Glomerular visceral epithelial cell (primary cell): Measurements from ENCODE around the gene SORCS2.

Source experiments
- DNase-seq: peaks from one replicate; pipeline ENCODE4 v3.0.0-alpha.2; 2016; ENCODE audit errors: extremely low spot score

The SORCS2 gene

DNA sequence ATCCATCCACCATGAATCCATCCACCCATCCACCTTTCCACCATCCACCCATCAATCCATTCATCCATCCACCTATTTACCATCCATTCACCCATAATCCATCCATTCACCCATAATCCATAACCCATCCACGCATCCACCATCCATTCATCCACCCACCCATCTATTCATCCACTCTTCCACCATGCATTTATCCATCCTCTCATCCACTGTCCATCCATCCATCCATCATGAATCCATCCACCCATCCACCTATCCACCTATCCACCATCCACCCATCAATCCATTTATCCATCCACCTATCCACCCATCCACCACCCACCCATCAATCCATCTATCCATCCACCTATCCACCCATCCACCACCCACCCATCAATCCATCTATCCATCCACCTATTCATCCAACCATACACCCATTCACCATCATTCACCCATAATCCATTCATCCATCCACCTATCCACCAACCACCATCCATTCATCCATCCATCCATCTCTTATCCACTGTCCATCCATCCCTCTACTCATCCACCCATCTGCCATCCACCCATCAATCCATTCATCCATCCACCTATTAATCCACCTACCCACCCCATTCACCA, 422.1 kb downstream of the SORCS2 start:
- DNase-seq, result no peak

DNA sequence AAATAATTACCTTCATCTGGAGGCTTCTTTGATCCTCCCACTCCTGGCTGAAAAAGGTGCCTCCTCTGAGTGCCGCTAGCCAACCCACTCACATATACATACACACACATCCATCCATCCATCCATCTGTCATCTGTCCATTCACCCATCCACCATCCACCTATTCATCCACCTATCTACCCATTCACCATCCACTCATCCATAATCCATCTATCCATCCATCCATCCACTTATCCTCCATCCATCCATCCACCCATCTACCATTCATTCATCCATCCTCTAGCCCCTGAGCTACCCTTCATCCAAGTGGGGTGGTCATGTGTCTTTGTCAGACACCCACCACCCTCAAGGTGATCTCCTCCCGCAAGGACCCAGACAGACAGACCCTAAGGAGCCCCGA, 423.9 kb downstream of the SORCS2 start:
- no peak for DNase-seq

DNA sequence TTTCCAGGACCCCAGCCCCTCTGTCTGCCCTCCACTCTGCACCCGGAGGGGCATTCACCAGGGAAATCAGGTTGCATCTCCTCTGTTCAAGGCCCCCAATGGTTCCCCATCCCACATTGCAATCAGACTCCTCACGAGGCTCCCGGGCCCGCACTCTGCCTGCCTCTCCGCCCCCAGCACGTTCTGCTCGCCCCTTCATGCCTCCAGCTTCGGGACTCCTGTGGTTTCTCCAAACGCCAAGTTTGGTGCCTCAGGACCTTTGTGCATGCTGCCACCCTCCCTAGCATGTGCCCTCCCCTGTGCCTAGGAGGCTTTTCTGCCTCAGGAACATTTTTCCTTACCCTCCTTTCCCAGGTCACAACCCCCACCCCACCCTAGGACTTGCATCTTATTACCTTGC, 426.0 kb downstream of the SORCS2 start:
- DNase-seq, result no peak

DNA sequence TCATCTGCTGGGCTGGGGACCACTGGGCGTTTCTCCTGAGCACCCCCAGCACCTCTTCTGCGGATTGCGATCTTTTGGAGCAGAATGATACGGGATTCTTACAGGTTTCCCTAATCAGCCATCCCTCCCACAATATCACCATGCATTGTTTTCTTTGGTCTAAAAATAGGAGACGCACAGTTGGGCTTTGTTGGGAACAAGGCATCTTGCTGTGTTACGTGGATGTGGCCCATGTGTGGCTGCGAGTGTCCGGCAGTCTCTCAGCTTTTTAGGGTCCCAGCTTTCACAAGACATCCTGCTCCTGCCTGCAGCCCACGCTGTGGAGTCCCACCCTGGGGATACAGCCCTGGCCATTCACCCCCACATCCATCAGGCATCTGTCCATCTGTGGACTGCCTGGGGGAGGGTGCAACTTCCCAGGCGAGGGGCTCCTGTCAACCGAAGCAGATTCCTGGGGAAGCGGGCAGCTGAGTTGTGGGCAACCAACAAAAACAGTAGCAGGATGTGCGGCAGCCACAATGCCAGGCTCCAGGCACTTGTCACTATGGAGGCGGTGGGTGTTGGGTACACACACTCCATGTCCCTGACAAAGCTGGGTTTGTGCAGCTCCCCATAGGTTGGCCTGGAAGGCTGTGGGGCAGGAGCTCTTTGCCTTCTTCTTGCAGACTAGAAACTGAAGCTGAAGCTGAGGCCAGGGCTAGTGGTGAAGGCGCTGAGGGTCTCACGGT, 427.9 kb downstream of the SORCS2 start:
- DNase-seq, result no peak

DNA sequence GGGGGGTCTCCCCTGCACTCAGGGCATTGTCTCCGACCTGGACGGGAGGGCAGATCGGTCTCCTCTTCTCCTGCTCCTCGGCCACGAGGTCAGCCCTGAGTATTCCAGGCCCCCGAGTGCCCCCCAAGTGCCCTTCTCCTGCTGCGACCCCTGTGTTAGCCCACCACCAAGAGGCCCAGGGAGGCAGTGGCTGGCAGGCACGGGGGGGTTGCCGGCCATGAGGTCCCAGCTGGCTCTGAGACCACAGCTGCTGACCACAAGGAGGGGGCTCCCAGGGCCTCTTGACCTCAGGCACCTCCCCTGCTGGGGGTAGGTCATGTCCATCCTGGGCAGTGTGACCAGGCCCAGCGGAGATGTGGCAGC, 428.5 kb downstream of the SORCS2 start:
- DNase-seq, result no peak

DNA sequence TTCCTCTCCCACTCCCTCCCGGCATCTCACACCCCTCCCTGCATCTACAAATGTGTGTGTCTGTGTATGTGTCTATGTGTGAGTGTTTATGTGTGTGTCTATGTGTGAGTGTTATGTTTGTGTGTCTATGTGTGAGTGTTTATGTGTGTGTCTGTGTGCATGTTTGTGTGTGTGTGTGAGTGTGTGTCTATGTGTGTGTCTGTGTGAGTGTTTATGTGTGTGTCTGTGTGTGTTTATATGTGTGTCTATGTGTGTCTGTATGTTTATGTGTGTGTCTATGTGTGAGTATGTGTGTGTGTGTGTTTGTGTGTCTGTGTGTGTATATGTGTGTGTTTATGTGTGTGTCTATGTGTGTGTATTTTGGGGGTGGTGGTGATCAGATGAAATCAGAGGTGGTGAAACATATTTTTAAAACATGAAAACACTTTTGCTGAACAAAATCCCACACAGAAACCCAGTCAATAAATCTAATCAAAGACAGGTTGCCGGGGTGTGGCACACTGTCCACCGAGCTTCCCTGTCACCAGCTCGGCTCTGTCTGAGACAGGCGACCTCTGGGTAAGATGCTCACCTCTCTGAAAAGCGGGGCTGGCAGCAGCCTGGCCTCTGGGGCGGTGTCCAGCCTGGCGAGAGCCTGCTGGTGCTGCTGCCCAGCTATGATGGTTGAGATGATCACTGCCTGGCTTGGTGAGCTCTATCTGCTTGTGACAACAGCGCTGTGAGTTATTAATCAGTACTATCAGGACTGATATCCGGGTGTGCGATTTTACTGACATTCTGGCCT, 429.1 kb downstream of the SORCS2 start:
- no peak for DNase-seq

DNA sequence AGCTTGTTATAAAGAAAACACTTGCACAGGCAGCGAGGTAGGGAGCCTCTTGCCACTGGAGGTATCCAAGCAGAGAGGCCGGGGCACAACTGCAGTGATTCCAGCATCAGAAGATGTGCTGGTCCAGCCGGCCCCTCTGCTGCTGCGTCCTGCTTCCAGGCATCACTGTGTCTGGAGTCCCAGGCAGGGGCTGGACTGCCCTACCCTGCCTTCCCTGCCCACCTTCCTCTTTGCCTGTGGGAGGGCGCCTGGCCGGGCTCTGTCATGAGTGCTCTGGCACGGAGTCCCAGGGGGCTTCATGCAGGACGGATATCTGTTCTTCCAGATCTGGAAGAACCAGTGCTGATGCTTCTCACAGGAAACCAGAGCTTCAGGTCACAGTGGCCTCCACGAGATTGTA, 430.0 kb downstream of the SORCS2 start:
- DNase-seq, result no peak

DNA sequence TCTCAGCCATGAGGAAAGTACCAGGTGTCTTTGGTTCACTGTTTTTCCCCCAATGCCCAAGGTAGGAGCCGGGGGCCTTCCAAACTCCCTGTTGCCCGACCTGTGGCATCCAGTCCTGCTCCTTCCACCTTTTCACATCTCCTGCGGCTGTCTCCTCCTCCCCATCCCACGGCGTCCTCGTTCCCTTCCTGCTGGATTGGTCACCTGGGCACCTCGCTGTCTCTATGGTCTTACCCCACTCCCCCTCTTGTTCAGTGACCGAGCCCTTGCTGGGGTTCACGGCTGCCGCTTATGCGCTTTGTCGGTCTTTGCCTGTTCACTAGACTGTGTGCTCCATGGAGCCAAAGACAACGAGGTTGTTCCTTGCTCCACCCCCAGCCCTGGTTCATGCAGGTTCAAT, 431.1 kb downstream of the SORCS2 start:
- no peak for DNase-seq

DNA sequence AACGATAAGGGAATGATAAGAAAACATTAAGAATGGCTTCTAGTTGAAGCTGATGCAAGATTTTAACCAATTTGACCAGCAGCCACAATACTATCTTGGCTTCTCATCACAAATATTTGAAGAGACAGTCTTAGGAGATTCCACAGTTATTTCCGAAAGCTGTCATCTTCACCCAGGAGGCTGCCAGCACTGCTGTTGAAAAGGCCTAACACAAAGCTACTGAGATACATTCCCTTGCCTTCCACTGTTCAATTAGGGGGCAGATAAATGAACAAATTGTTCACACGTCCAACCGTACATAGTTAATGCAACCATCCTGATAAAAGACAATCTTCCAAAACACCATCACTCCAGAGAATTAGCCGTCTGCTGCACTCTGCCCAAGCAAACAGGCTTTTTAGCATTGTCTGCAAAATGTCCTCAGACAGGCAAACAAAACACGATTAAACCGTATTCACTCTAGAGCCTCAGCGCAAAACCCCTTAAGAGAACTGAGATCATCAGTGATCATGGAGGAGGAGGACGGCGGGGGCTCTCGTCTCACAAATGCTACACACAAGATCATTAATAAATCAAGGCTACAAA, 432.1 kb downstream of the SORCS2 start:
- no peak for DNase-seq

DNA sequence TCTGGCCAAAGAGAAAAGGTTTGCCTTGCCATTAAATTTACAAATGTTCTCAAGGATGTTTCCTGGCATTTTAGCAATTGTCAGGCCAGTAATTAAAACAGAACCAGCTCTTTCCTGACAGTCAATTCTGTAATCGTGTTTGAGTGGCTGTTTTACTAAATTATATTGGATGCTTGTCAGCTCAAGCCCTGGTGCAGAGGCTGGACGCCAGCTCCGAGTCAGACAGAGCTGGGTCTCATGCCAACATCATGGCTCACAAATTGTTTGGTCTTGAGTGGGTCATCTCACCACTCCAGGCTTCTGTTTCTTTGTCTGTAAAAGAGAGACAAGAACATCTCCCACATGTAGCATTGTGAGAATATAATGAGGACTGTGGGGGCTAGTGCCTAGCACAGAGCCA, 432.7 kb downstream of the SORCS2 start:
- DNase-seq, result no peak

DNA sequence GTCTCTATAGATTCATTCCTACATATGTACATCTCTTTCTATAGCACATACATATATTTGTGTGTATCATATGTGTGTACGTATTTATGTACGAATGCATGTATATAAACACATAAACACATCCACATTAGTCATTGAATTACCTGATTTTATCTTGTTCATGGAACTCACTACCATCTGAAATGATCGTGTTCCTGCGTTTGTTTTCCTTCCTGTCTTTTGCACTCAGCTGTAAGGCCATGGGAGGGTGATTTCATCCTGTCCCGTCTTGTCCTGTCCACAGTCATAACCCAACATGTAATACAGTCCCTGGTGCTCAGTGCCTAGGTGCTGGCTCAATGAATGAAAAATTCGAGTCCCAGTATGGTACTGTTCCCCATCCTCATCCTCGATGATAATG, 434.2 kb downstream of the SORCS2 start:
- DNase-seq, result no peak

DNA sequence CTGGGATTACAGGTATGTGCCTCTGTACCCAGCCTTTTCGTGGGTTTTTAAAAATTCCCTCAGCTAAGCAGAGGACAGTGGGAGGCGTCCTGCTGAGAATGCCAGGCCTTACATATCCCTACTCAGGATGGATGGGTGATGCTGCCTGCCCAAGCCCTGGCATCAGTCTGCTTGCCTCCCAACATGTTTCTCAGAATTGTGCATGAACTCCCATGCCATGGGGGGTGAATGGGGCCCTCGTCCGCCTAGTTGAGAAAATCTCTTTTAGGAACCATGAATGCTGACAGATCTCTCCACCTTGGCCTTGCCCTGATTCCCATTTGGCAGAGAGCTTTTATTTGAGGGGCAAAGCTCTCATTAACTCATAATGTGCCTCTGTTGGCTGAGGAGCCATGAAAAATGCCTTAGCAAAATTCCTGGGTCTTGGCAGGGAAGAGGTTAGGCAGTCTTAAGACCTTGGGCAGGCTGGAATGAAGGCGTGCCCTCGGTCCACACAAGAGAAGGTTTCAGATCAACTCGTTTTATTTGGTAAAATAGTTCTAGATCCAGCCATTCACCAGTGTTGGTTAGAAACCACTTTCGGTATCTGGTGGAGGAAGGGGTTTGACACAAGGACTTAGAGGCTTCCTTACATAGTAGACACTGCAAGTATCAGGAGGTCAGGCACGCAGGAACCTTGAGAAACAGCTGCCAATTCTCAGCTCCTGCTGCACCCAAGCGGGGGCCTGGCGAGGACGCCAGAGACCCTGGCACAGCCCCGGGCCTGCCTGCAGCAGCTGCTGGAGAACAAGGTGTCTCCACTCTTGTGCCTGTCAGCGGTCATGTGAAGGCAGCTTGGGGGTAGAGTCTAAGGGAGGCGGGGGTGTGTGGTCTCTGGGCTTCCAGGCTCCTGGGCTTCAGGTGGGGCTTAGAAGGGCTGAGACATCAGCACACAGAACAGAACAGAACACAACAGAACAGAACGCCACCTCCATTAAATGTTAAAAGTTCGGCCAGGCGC, 435.2 kb downstream of the SORCS2 start:
- no peak for DNase-seq

DNA sequence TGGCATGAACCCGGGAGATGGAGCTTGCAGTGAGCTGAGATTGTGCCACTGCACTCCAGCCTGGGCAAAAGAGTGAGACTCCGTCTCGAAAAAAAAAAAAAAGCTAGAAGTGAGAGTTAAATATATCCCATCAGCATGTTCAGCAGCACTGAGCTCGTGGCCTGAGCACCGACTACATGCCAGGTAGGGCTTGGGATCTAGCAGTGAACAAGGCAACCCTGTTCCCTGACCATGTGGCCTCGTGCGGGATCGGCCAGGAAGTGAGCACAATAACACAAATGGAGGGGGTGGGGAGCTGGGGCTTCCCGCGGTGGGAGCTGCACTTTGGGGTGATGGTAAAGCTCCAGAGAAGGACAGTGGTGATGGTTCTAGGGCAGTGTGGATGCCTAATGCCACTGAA, 436.1 kb downstream of the SORCS2 start:
- no peak for DNase-seq

DNA sequence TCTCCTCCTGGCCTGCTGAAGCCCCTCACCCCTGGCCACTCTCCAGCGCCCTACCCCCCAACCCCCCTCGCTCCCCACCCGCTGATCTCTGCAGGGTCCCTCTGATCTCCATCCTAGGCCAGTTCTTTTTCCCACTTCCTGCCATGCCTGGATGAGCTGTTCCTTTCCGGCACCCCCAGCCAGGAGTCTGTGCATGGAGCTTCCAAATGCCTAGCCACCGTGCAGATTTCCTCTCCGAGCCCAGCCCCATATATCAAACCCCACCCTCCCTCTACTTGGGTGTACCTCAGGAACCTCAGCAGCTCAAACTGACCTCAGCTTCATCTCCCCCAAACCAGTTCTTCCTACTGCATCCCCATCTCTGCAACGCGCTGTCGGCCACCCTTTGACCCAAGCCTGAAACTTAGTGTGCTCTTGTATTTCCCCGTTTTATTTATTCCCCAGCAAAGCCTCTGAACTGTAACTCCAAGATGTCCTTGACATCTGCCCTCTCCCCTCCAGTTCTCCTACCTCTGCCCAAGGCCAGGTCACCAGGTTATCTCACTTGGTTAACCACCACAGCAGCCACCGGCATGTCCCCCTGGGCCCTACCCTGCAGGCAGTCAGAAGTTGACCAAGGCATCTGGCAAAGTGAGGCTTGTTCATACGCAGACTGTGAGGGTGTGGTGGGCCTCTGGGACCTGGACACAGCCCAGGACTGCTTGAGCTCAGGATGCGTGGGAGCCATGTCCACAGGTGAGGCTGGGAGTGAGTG, 437.3 kb downstream of the SORCS2 start:
- no peak for DNase-seq

DNA sequence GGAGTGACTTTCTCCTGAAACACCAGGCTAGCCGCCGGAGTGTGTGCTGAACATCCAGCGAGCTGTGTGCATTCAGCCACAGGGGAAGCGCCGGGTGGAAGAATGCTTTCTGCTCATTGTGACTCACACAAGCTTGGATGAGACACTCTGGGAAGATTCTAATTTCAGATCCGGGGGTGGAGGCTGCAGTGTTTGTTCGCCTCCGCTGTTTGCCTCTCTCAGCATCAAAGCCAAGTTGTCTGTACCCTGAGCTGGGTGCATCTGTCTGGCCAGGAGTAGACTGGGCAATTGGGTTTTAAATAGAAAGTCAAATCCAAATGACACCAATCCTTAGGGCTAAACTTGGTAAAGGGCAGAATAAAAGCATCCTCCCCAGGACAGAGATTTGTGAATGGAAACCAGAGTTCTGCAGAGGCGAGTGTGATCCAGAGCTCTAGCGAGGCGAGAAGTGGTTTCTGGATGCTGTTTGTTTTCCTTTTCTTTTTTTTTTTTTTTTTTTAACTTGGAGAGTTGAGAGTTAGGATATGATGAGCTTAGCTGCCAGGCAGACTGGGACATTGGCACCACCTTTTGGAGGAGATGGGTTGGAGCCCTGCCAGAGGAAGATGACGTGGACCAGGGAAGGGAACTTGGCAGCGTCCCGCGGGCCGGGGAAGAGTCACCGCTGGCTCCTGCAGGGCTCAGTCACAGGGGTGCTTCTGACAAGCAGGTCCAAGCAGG, 438.4 kb downstream of the SORCS2 start:
- DNase-seq, result peak; percentile 73

DNA sequence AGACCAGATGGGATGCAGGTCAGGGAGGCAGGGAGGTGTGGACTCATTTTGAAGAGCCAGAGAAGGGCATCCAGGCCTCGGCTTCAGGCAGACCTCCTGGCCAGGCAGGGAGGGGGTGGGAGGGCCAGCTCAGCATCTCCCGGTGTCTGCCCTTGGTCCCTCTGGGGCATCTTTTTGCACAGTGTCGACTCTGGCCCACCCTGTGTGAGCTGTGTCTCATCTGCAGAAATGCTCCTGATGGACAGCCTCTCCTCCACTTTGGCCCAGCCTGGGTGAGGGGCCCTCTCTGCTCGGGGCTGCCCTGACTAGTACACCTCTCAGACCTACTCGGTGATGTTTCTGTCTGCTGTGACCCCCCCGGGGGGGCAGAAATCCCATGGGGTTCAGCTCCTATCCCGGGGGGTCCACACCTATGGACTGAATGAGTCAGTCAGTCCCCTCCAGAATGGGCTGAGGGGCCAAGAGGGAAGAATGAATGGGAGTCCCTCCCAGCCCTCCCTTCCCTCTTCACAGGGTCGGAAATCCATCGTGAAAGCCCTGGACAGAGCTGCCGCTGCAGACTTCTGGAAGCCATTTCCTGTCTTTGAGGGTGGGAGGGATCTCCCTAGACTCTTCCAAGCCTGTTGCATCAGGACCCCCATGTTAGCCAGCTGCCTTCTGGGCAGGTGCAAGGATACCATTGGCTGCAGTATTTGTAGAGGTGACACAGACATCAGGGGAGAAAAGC, 439.1 kb downstream of the SORCS2 start:
- DNase-seq, result no peak

DNA sequence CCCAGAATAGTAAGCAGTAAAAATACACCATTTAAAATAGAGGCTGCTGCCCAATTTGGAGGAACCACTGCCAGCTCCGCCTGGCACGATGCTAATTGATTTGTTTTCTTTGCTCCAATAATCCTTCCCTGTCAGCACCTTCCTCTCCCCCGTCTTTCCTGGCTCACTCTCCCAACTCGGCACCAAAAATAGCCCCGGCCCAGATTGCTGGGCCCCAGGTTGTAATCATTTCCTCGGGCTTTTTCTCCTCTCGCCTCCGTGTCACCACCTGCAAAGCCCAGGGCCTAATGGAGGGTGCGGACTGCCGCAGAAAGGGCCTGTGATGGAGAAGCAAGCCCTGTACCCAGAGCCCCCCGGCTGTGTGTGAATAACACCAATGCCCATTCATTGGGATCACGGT, 440.0 kb downstream of the SORCS2 start:
- DNase-seq, result no peak

DNA sequence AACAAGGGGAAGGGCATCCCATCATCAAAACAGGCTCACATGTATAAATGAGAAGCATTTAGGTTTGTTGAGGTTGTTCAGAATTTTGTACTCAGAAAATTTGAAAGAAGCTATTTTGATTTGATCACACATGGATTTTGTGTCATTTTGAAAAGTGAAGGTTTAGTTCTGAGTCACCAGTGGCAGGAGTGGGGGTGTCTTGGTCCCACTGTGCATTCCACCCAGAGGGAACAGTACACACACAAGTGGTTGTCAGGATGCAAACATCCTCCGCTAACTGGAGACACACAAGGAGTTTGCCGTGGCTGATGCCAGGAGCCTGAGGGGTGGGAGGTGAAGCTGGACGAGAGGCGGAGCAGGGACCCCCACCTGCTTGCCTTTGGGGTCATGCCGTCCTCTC, 440.6 kb downstream of the SORCS2 start:
- no peak for DNase-seq

DNA sequence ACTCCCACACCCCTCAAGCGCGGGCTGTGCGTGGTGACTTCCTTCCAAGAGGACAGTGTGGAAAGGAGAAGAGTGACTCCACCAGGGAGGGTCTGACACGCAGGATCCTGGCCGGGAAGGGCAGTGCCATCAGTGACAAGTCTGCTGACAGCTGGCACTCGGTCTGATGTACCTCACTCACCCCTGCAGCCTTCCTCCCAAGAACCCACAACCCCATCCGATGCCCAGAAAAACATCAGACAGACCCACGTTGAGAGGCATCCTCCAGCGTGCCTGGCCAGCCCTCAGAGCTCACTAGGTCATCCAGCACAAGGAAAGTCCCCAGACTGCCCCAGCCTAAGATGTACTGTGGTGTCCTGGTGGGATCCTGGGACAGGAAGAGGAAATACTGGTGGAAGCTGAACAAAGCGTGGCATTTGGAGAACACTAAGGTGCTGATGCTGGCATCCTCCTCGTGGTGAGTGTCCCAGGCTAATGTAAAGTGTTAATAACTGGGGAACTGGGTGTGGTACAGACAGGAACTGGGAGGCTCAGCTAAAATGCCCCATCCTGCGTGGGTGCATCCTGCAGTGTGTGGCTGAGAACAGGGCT, 442.4 kb downstream of the SORCS2 start:
- no peak for DNase-seq
